HTR-8/SVneo (cell line): ENCODE measurements around the gene ACP1.

ENCODE experiments used
- DNase-seq: peaks from one replicate; pipeline ENCODE4 v3.0.0; 2011; ENCODE audit warnings: low spot score, mixed read lengths; ENCODE audit not compliant: insufficient read length
- FAIRE-seq: peaks from 2 replicates; lab custom pipeline; 2011; peaks lifted over from hg19 to GRCh38; lab: Jason Lieb, UNC

Gene ACP1

DNA sequence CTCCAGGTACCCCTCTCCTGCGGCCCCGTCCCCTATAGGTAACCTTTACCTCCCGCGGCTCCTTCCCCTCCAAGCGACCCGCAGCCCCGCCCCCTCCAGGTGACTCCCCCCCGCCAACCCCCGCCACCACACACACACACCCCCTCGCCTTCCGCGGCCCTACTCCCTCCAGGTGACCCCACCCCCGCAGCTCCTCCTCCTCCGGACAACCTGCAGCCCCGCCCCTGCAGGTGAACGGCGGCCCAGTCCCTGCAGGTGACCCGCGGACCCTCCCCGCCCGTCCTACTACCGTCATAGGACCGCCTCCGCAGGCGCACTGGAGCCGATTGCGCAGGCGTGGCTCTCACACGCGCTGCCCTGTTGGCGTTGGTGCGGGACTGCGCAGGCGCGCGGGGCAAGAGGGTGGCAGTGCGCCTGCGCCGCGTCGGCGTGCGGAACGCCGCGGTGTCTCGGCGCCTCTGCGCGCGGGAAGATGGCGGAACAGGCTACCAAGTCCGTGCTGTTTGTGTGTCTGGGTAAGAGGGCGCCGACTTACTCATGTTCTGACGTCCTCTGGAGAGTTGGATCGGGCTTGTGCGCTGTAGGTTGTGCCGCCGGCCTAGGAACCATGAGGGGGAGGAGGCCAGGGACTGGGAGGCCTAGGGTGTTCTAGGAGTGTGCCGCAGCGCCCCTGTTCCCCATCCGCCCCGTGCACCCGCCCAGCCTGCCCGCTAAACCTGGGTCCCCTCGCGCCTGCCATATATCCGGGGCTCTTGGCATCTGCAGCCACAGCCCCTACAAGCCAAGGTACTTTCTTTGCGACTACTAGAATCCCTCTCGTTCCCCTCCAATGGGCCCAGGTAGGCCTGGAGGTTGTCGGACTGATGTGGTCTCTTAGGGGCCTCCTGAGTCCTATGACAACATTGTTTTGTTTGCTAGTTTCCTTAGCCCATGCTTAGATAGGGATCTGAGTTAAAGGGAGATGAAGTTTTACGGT, at the start of gene ACP1:
Gene ACP1 (plus strand): TSS at position 455 of the 976 bp plus-strand sequence. CDS start 18 bp downstream, at position 473.
- peak; percentile 99 for DNase-seq
- peak; percentile 100 for FAIRE-seq

DNA sequence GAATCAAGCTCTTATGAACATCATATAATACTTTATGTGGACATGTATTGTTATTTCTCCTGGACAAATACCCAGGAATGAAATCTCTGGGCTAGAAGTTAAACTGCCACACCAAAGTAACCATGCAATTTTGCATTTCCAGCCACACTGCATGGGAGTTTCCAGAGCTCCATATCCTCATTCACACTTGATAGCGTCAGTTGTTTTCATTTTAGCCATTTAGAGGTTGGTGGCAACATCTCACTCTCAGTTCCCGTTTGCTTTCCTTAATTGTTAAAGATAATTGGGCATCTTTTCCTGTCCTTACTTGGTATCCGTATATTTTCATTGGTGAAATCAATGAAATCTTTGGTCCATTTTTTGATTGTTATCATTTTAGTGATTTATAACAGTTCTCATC, 48.7 kb upstream of the ACP1 start:
- no peak for DNase-seq
- no peak for FAIRE-seq

DNA sequence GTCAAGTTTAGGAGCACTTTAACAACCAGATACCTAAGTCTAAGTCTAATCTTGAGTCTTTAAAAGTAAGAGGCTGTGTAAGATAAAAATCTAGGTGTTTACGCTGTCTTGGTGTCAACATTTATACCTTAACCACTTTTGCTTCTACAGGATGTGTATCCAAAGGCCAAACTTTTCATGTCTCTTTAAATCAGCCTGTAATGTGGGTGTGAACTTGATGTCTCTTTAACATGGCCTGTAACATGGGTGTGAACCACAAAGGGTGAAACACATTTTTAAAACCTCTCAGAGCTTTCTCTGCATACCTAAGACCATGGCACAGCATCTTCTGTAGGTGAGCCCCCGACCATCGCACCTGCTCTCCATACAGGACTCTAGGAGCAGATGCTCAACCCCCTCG, 41.3 kb upstream of the ACP1 start:
- no peak for FAIRE-seq
- DNase-seq = no peak

DNA sequence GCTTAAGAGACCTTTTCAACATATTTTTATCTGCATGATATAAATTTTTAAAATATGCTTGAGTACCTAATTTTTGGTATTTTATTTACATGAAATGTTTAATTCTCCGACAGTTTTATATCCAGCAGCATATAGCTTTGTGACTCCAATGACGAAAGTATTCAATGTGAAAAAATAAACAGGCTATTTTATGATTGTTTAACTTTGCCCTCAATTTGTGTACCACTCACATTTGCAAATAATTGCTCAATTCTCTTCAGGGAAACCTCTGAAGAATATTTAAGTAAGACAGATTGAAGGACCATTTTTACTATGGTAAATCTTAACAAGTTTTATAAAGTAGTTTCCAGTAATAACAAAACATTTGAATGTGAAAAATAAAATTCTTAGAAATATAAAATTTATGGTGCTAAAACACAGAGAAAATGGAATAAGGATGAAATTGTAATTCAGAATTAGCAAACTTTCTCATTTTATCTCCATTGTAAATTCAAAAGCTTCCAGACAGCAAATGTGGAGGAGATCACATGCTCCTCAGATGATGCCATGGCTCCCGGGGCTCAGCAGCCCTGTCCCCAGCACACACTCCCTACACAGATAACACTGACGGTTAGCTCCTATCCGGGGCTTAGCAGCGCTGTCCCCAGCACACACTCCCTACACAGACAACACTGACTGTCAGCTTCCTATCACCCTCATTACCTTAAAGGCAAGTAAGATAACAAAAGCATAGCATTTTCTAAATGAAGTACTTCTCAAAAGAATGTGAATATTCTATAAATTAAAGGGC, 40.6 kb upstream of the ACP1 start:
- FAIRE-seq (no peak), DNase-seq (no peak)

DNA sequence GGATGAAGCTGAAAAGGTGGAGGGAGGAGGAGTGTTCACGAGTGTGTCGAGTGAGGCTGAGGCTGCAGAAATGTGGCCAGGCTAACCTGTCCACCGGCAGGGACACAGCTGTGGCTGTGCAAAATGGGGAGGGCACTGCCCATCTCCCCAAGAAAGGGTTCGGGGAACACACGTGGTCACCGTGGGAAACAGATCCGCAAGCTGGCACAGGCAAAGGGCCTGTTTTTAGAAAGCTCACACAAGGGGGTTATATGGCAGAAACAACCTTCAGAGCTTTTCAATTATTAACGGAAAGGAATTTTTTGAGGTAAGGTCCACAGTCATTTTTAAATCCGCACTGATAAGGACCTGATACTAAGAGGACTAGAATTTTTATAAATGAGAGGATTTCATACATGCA, 36.6 kb upstream of the ACP1 start:
- FAIRE-seq = no peak
- no peak for DNase-seq

DNA sequence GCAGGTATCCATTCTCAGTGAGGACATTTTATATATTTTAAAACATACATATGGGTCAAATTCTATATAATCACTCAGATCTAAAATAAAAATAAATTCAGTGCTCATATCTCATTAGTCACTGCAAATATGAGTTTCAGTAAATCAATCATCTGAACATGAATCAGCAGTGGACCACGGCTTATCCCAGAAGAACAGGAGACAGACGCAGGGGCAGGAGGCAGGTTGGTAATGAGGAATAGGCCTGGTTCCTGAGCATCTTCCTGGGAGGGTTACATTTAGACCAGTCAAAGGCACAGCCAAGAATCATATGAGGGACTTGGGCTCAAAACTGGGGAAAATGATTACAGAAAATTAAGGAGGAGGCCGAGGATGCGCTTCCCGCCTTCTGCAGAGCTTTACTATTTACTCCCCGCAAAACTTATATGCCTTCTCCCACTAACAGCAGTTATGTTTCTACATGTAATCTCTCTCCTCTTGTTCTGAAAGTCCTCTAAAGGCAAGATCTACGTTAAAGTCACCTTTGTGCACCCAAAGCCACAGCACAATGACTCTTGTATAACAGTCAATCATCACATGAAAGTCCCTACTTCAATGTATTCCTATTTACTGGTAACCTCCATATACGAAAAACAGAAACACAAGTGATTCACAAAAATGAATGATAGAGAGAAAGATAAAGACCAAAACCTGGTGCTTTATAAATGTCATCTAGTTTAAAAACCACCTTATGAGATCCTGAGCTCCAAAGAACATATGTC, 36.0 kb upstream of the ACP1 start:
- FAIRE-seq (peak; percentile 38), DNase-seq (no peak)

DNA sequence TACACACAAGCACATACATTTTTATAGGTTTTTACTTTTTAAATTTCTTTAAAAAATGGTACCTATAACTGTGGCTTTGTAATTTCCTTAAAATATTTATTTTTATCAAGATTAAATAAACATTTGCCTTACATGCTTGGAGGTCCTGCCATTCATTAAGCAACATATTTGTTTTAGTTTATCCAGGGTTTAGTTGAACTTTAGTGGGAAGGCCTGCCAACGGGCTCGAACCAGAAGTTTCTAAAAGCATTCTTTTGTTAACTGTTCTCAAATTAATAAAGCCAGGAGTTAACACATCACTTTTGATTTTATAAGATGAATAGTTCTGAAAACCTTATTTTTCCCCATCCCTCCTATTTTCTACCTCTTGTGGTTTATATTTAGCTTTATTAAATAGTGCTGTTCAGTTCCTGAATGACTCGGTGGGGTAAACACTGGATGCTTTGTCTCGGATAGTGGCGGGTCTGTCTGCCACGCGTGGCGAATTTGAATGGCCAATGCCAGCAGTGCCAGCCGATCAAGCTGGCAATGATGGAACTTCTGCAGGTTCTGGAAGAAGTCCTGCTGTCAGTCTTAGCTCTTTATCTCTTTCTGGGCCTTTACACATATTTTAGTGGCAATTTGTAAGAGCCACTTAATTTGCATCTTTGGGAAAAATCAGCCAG, 33.1 kb upstream of the ACP1 start:
- FAIRE-seq = peak; percentile 44

DNA sequence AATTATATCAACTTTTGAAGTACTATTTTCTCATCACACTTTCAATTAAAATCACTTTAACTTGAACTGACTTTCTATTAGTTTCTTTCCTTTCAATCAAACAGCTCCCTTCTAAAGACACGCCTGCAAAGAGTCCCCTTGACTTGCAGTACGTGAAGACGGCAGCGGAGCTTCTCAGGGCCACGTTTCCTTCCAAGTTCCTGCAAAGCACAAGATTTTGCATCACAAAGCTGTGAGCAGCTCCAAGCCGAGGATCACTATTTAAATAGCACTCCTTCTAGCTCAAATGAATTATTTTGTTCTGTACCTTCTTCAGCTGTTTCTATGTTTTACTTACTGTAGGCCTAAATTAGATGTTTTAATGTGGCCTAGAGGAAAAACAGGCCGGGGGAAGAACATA, 31.7 kb upstream of the ACP1 start:
- FAIRE-seq = no peak
- no peak for DNase-seq

More for the DNA sequence above, 33.1 kb upstream of the ACP1 start:
- no peak for DNase-seq

DNA sequence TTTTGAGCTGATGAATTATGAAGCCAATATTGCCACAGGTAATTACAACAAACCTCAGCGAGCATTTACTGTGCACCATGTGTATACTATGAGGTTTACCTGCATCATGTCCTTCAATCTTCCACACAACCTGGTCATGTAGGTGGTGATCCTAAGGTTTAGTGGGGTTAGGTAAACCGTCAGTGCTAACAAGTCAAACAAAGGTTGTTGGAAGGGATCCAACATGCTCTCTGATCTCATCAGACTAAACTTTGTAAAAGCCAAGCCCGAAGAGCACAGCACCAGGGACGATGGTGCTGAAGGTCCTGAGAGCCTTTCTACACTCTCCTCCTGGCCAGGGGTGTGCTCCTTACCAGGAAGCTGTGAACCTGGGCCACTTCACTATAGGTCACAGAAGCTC, 30.3 kb upstream of the ACP1 start:
- DNase-seq (no peak), FAIRE-seq (no peak)

DNA sequence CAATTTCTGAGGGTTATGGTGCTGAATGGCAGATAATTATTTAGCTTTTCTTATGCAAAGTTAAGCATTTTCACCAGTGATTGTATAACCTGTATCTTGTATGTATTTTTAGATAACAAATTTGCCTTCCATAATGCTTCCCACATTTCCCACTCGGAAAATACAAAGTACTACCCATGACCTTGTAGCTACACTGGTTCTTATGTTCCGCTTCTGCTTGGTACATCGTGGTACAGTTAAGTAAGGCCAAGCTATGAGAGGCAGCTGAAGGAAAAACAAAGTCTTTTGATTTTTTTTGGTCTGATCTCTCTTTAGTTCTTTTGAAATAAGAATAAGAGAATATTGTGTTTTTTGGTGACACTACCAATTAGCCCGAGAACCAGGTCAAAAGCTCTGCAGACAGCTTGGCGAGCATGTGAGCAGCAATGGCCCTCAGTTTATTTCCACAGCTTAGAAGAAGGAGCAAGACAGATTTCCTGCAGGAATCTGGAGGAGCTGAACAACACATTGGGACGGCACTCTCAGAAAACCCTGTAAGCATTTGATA, 27.7 kb upstream of the ACP1 start:
- no peak for DNase-seq
- FAIRE-seq = no peak

DNA sequence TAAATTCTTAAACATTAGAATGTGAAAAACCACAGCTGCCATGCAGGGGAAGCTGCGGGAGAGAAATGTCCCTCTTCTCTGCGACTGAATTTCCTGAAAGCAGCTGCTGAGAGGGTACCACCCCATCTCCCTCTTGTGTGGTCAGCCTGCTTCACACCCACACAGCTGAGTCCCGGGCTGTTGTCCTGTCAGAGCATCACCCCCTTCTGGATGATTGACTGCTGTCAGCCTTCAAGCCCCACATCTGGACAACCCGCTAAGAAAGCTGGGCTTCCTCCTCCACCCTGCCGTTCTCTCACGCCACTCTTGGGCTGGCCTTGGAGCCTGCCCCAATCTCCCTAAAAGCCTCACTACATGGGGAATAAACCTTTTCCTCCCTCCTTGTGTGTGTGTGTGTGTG, 26.9 kb upstream of the ACP1 start:
- DNase-seq (no peak), FAIRE-seq (no peak)

DNA sequence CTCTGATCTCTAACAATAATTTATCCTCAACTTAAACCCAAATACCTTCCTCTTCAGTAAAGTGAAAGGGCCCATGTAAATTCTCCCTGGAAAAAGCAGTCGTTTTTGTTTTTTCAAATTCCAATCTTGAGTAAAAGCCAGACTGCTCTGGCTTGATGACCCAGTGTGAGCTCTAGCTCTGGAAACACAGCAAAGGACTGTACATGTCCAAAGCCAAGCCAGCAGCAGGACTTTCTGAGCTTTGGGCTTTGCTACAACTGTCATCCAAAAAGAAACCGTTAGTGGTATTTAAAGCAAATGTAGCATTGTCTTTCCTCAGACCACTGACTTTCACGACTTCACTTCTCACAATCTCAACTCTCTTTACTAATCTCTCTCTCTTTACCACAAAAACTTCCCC, 26.3 kb upstream of the ACP1 start:
- DNase-seq = no peak
- FAIRE-seq = no peak

DNA sequence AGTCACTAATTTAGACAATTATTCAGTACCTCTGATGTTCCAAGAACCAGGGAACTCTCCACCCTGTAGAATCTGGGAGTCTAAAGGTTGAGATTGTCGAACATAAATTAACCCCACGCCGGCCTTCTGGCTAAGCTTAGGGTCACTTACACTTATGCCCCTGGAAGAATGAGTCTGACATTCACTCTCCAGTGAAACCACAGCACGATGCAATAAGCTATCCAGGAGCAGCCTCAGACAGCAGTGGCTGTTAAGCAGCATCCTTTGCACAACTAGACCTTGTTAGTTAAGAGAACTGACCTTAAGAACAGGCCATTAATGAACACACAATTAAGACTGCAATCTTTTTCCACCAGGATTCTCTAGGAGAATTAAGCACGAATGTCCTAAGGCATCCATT, 25.9 kb upstream of the ACP1 start:
- DNase-seq = no peak
- peak; percentile 26 for FAIRE-seq

DNA sequence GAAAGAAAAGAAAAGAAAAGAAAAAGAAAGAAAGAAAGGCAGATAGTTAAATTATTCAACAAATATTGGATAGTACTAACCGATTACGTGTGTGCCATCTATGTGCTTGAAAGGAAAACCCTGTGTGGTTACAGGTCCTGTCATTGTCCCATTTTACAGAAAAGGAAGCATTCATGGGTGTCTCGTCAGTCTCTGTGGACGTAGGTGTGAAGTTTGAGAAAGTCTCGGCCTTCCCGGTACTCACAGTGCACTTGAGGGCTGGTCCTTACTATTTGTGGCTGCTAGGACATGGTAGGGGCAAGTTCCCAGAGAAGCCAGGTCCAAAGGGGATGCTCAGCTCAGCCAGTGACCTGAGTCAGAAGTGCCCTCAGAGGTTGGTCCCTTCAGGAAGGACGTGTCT, 20.2 kb upstream of the ACP1 start:
- DNase-seq (no peak), FAIRE-seq (peak; percentile 9)

DNA sequence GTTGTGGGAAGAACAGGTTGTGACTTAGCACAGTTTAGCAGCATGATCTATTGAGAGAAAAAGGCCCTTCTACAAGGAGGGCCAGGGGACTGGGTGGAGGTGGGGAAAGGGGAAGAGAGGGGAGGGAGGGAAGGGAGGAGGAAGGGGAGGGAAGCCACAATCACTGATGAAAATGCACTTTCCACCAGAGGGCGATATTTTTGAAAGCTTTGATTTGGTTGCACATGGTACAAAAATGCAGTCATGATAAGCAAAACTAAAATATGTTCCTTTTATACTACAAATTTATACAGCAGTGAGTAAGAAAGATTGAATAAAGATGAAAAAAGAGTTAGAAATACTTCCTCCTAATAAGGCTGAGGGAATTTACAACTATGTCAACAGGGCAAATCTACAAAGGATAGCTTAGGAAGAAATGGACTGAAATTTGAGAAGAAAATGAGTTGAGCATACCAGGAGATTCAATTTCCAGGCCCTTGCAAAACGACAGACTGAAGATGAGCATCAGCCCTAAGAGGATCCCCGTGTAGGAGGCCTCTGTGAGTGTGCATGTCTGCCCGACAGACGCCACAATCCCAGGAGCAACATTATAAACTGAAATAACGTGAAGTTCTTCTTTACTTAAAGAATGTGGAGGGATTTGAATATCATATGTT, 18.1 kb upstream of the ACP1 start:
- FAIRE-seq (no peak), DNase-seq (peak; percentile 25)

DNA sequence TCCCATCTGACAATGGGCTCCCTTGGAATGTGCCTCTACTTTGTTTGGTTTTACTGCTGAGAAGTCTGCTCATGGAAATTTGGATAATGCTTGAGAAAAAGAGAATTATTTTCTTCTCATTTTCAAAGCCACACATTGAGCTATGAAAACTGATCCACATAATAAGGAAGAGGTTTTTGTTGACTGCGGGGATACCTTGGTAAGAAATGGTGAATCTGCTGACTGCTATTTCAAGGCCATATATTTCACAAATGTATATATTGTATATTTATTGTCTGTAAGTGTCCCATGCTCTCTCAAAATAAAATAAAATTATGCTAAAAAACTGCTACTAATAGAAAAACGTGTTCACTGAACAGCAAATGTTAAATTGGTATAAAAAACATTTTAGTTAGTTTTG, 16.0 kb upstream of the ACP1 start:
- FAIRE-seq = no peak
- no peak for DNase-seq

DNA sequence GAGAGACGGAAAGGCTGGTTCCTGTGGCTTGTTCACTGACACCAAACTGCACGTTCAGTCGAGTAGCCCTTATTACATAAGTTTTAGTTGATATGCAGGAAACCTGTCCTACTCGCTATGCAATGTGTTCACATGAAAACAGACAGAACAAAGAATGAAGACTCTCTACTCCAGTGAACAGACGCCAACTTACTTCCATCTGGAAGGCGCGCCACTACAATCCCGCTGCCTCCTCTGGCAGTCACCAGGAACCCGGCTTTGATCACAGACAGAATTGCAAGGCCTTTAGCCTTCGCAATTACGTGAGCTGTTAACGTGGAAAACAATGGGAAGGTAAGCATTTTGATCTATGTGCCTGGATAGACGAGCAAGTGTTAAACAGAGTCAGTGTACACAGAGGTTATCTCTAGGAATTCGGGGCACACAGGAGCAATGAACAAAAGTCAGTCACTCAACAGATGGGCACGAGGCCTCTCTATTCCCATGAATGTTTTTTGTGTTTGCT, 15.2 kb upstream of the ACP1 start:
- FAIRE-seq = peak; percentile 13
- no peak for DNase-seq

DNA sequence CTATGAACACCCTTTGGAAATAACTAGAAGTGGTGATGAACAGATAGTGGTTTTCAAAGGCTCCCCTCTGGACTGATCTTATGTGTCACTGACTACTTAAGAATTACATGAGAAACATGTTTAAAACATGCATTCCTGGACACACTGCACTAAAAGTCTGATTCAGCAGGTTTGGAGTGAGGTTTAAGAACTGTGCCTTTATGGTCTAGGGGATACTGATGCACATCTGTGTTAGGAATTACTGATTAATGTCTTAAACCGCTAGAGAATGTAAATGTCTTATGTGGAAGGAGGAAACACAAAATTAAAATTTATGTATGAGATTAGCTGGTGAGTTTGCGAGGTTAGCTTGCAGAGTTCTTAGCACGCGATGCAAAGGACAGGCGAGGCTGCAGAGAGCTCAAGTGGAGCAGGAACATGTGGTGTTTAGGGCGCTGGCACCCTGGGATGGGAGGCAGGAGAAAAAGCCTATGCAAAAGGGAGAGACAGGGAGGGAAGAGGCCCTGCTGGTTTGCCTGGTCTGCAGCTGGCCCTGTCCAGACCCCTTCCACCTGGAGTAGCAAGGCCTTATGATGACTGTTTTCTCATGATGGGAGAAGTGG, 12.6 kb upstream of the ACP1 start:
- peak; percentile 49 for FAIRE-seq

More for the DNA sequence above, 12.6 kb upstream of the ACP1 start:
- no peak for DNase-seq
